ENCODE measurements around the gene METTL15.

GRCh38 chr11:28223577-28223976 is 115.4 kb downstream of the METTL15 start:
- TF ChIP-seq, protein P1, sequence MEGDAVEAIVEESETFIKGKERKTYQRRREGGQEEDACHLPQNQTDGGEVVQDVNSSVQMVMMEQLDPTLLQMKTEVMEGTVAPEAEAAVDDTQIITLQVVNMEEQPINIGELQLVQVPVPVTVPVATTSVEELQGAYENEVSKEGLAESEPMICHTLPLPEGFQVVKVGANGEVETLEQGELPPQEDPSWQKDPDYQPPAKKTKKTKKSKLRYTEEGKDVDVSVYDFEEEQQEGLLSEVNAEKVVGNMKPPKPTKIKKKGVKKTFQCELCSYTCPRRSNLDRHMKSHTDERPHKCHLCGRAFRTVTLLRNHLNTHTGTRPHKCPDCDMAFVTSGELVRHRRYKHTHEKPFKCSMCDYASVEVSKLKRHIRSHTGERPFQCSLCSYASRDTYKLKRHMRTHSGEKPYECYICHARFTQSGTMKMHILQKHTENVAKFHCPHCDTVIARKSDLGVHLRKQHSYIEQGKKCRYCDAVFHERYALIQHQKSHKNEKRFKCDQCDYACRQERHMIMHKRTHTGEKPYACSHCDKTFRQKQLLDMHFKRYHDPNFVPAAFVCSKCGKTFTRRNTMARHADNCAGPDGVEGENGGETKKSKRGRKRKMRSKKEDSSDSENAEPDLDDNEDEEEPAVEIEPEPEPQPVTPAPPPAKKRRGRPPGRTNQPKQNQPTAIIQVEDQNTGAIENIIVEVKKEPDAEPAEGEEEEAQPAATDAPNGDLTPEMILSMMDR (IDR thresholded peaks at IDR 0.05; ENCODE audit: poor library complexity) = no peak
- TF ChIP-seq EZH2phosphoT487 (IDR thresholded peaks at IDR 0.05; ENCODE audit: low read depth, severe bottlenecking, unreplicated experiment) = no peak
- TF ChIP-seq EZH2 (IDR thresholded peaks at IDR 0.05; ENCODE audit: borderline replicate concordance) = no peak

Data from hepatocyte (in vitro differentiated cells).